Measurements from ENCODE around the gene HMCN2.

DNA sequence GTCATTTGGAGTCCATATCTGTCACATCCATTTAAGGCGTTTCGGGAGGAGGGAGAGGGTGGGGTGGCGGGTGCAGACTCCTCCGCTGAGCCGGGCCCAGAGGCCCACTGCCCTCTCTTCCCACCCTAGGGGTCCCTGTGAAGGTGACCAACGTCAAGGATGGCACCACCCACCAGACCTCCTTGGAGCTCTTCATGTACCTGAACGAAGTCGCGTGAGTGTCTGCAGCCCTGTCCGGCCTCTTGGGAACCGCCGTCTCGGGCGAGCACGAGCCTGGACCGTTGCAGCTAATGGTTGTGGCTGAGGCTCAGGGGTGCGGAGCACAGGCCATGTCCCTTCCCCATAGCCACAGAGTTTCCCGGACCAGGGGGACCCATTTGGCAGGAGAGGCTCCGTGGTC is 214.0 kb downstream of the HMCN2 start:
- TF ChIP-seq EP300 (IDR thresholded peaks at IDR 0.05; ENCODE audit: borderline replicate concordance), result no peak
- TF ChIP-seq, protein P1, sequence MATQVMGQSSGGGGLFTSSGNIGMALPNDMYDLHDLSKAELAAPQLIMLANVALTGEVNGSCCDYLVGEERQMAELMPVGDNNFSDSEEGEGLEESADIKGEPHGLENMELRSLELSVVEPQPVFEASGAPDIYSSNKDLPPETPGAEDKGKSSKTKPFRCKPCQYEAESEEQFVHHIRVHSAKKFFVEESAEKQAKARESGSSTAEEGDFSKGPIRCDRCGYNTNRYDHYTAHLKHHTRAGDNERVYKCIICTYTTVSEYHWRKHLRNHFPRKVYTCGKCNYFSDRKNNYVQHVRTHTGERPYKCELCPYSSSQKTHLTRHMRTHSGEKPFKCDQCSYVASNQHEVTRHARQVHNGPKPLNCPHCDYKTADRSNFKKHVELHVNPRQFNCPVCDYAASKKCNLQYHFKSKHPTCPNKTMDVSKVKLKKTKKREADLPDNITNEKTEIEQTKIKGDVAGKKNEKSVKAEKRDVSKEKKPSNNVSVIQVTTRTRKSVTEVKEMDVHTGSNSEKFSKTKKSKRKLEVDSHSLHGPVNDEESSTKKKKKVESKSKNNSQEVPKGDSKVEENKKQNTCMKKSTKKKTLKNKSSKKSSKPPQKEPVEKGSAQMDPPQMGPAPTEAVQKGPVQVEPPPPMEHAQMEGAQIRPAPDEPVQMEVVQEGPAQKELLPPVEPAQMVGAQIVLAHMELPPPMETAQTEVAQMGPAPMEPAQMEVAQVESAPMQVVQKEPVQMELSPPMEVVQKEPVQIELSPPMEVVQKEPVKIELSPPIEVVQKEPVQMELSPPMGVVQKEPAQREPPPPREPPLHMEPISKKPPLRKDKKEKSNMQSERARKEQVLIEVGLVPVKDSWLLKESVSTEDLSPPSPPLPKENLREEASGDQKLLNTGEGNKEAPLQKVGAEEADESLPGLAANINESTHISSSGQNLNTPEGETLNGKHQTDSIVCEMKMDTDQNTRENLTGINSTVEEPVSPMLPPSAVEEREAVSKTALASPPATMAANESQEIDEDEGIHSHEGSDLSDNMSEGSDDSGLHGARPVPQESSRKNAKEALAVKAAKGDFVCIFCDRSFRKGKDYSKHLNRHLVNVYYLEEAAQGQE (IDR thresholded peaks at IDR 0.05; ENCODE audit: low read depth), result no peak
- no peak for TF ChIP-seq NFIC (IDR thresholded peaks at IDR 0.05)
- TF ChIP-seq RAD21 (IDR thresholded peaks at IDR 0.05; ENCODE audit: low read depth), result no peak
- TF ChIP-seq, protein P2, sequence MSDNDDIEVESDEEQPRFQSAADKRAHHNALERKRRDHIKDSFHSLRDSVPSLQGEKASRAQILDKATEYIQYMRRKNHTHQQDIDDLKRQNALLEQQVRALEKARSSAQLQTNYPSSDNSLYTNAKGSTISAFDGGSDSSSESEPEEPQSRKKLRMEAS (IDR thresholded peaks at IDR 0.05), result no peak
- TF ChIP-seq EGR1 (IDR thresholded peaks at IDR 0.05), result no peak
- TF ChIP-seq, protein P3, sequence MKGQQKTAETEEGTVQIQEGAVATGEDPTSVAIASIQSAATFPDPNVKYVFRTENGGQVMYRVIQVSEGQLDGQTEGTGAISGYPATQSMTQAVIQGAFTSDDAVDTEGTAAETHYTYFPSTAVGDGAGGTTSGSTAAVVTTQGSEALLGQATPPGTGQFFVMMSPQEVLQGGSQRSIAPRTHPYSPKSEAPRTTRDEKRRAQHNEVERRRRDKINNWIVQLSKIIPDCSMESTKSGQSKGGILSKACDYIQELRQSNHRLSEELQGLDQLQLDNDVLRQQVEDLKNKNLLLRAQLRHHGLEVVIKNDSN (IDR thresholded peaks at IDR 0.05), result no peak
- TF ChIP-seq TAF1 (IDR thresholded peaks at IDR 0.05; ENCODE audit: low read depth), result no peak
- TF ChIP-seq TCF12 (IDR thresholded peaks at IDR 0.05; ENCODE audit: low read depth), result no peak
- TF ChIP-seq YY1 (IDR thresholded peaks at IDR 0.05; ENCODE audit: low read depth), result no peak
- no peak for TF ChIP-seq CEBPB (IDR thresholded peaks at IDR 0.05)
- TF ChIP-seq CREB1 (IDR thresholded peaks at IDR 0.05; ENCODE audit: low read depth), result no peak
- no peak for TF ChIP-seq ZBTB7A (IDR thresholded peaks at IDR 0.05; ENCODE audit: low read depth)
